ENCODE results near the gene GYS2. TPM values are rescaled to one million over a fixed set of nuclear protein-coding genes. Genes with fewer than 3 reads are reported as not detected.
"Not testable (repeated sequence)": the region's sequence is repeated elsewhere in the genome, so short reads cannot be mapped to it uniquely, and the experiment has no call there.

The GYS2 gene
- total RNA-seq, 2 experiments from 2014 or later = 0.22 TPM; not detected in 1

- Histone ChIP-seq H3K36me3 (ENCODE audit: insufficient read depth, low read length) (peaks cover 96% of the 10 kb centered on the region), H3K4me1 (ENCODE audit: insufficient read depth, low read length) (peaks cover 33% of the 10 kb centered on the region), H3K27me3 (ENCODE audit: control insufficient read depth in 1 of 2, insufficient read depth in 2 of 2, low read length in 2 of 2) (no peaks in the 10 kb centered on the region), H3K9me3 (ENCODE audit: control insufficient read depth in 1 of 2, insufficient read depth in 1 of 2, low read length in 2 of 2) (no peaks in the 10 kb centered on the region), H3K4me3 (ENCODE audit: low read length) (no peak overlapping the region), H3K27ac (ENCODE audit: low read depth in 1 of 2, low read length in 2 of 2) (no peak overlapping the region)
- no peaks in the 10 kb centered on the region for H3K9me3 Mint-ChIP-seq
- no peaks in the 10 kb centered on the region for H3K27me3 Mint-ChIP-seq
- H3K4me1 Mint-ChIP-seq (ENCODE audit: low read depth) = peaks cover 97% of the 10 kb centered on the region
- DNase-seq (no peak), ATAC-seq (ENCODE audit: poor library complexity) (no peak)
- peak overlapping the region; percentile 28 for H3K27ac Mint-ChIP-seq
- TF ChIP-seq, protein P1, sequence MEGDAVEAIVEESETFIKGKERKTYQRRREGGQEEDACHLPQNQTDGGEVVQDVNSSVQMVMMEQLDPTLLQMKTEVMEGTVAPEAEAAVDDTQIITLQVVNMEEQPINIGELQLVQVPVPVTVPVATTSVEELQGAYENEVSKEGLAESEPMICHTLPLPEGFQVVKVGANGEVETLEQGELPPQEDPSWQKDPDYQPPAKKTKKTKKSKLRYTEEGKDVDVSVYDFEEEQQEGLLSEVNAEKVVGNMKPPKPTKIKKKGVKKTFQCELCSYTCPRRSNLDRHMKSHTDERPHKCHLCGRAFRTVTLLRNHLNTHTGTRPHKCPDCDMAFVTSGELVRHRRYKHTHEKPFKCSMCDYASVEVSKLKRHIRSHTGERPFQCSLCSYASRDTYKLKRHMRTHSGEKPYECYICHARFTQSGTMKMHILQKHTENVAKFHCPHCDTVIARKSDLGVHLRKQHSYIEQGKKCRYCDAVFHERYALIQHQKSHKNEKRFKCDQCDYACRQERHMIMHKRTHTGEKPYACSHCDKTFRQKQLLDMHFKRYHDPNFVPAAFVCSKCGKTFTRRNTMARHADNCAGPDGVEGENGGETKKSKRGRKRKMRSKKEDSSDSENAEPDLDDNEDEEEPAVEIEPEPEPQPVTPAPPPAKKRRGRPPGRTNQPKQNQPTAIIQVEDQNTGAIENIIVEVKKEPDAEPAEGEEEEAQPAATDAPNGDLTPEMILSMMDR (IDR thresholded peaks at IDR 0.05) = no peak
- CTCF ChIA-PET = interaction anchor here (1.1 to 1.9 kb wide), 2 partner anchors 9 to 31 kb away, joined by 3 to 7 read pairs; partner anchors contain the start of gene LDHB
- peak overlapping the region; percentile 16 for H3K4me3 Mint-ChIP-seq
- POLR2A ChIA-PET = interaction anchor here (0.9 to 3.9 kb wide), 5 partner anchors 8 to 36 kb away, joined by 3 to 53 read pairs (median 5); partner anchors contain the start of gene LDHB
- intact Hi-C loops (cut with DNase I, micrococcal nuclease) = no loop called here
- peaks cover 99% of the 10 kb centered on the region for H3K36me3 Mint-ChIP-seq (ENCODE audit: low read depth)
These were observed 44.4 kb upstream of the GYS2 start for GRCh38 chr12:21649034-21649433.

GRCh38 chr12:21648378-21648777 lies 43.7 kb upstream of the GYS2 start:
- Histone ChIP-seq H3K27ac (ENCODE audit: low read depth in 1 of 2, low read length in 2 of 2) (no peak overlapping the region), H3K9me3 (ENCODE audit: control insufficient read depth in 1 of 2, insufficient read depth in 1 of 2, low read length in 2 of 2) (no peaks in the 10 kb centered on the region), H3K27me3 (ENCODE audit: control insufficient read depth in 1 of 2, insufficient read depth in 2 of 2, low read length in 2 of 2) (no peaks in the 10 kb centered on the region), H3K4me3 (ENCODE audit: low read length) (no peak overlapping the region), H3K4me1 (ENCODE audit: insufficient read depth, low read length) (peaks cover 34% of the 10 kb centered on the region), H3K36me3 (ENCODE audit: insufficient read depth, low read length) (peaks cover 96% of the 10 kb centered on the region)
- no peak for DNase-seq
- ChIA-PET POLR2A (interaction anchor here (1.3 to 3.9 kb wide), 5 partner anchors 9 to 35 kb away, joined by 3 to 53 read pairs (median 5); partner anchors contain the start of gene LDHB), CTCF (interaction anchor here (1.1 to 1.9 kb wide), 2 partner anchors 10 to 32 kb away, joined by 3 to 7 read pairs; partner anchors contain the start of gene LDHB)
- TF ChIP-seq, protein P1 (IDR thresholded peaks at IDR 0.05) = no peak
- Mint-ChIP-seq H3K36me3 (ENCODE audit: low read depth) (peaks cover 99% of the 10 kb centered on the region), H3K27me3 (no peaks in the 10 kb centered on the region), H3K27ac (peak overlapping the region; percentile 28), H3K4me3 (peak overlapping the region; percentile 46), H3K9me3 (no peaks in the 10 kb centered on the region), H3K4me1 (ENCODE audit: low read depth) (peaks cover 97% of the 10 kb centered on the region)
- intact Hi-C loops (cut with DNase I, micrococcal nuclease) = no loop called here
- no peak for ATAC-seq (ENCODE audit: poor library complexity)

DNA sequence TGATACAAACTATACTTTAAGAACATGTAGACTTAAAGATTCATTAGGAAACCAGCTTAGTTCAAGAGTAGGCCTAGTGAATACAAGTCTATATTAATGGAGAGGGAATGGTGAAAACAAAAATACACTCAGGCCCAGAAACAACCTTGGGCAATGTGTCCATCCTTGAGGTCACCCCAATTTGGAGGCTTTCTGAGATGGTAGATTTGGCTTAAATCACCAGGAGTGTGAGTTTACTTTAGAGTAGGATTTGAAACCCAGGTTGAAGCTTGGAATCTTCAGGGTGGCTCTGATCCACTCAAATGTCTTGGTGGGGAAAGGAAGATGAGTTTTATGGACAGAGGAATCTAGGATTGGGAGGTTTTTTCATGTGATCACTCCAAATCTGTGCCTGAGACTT lies 42.5 kb upstream of the GYS2 start:
- H3K27ac Mint-ChIP-seq = peak overlapping the region; percentile 84
- peak overlapping the region; percentile 12 for H3K4me3 Mint-ChIP-seq
- H3K27ac ChIP-seq (ENCODE audit: low read depth in 1 of 2, low read length in 2 of 2) = no peak overlapping the region
- POLR2A ChIA-PET = interaction anchor here (1.1 to 3.9 kb wide), 3 partner anchors 10 to 19 kb away, joined by 3 to 53 read pairs (median 3); partner anchors contain the start of gene LDHB
- no peaks in the 10 kb centered on the region for H3K27me3 Mint-ChIP-seq
- TF ChIP-seq, protein P1 (IDR thresholded peaks at IDR 0.05) = no peak
- H3K4me1 Mint-ChIP-seq (ENCODE audit: low read depth) = peaks cover 97% of the 10 kb centered on the region
- intact Hi-C loops (cut with DNase I, micrococcal nuclease) = no loop called here
- H3K9me3 ChIP-seq (ENCODE audit: control insufficient read depth in 1 of 2, insufficient read depth in 1 of 2, low read length in 2 of 2) = no peaks in the 10 kb centered on the region
- no peaks in the 10 kb centered on the region for H3K9me3 Mint-ChIP-seq
- H3K4me3 ChIP-seq (ENCODE audit: low read length) = no peak overlapping the region
- CTCF ChIA-PET = interaction anchor here (1.3 kb wide), 1 partner anchor 33 kb away, joined by 7 read pairs; no protein-coding TSS in a partner anchor
- H3K27me3 ChIP-seq (ENCODE audit: control insufficient read depth in 1 of 2, insufficient read depth in 2 of 2, low read length in 2 of 2) = no peaks in the 10 kb centered on the region
- no peak for ATAC-seq (ENCODE audit: poor library complexity)
- DNase-seq = no peak
- H3K4me1 ChIP-seq (ENCODE audit: insufficient read depth, low read length) = peaks cover 35% of the 10 kb centered on the region
- H3K36me3 ChIP-seq (ENCODE audit: insufficient read depth, low read length) = peaks cover 96% of the 10 kb centered on the region
- H3K36me3 Mint-ChIP-seq (ENCODE audit: low read depth) = peaks cover 99% of the 10 kb centered on the region

- H3K27ac ChIP-seq (ENCODE audit: low read depth in 1 of 2, low read length in 2 of 2); H3K27me3 Mint-ChIP-seq; intact Hi-C loops (cut with DNase I, micrococcal nuclease); H3K9me3 ChIP-seq (ENCODE audit: control insufficient read depth in 1 of 2, insufficient read depth in 1 of 2, low read length in 2 of 2); CTCF ChIA-PET; H3K9me3 Mint-ChIP-seq; H3K4me3 ChIP-seq (ENCODE audit: low read length); ATAC-seq (ENCODE audit: poor library complexity); DNase-seq; H3K27me3 ChIP-seq (ENCODE audit: control insufficient read depth in 1 of 2, insufficient read depth in 2 of 2, low read length in 2 of 2): not testable (repeated sequence)
- Mint-ChIP-seq H3K4me3 (peak overlapping the region; percentile 36), H3K36me3 (ENCODE audit: low read depth) (peaks cover 99% of the 10 kb centered on the region), H3K4me1 (ENCODE audit: low read depth) (peaks cover 95% of the 10 kb centered on the region), H3K27ac (peak overlapping the region; percentile 84)
- peaks cover 94% of the 10 kb centered on the region for H3K36me3 ChIP-seq (ENCODE audit: insufficient read depth, low read length)
- POLR2A ChIA-PET = interaction anchor here (1.2 kb wide), 1 partner anchor 31 kb away, joined by 3 read pairs; no protein-coding TSS in a partner anchor
- H3K4me1 ChIP-seq (ENCODE audit: insufficient read depth, low read length) = peaks cover 31% of the 10 kb centered on the region
These were observed 40.4 kb upstream of the GYS2 start for GRCh38 chr12:21645041-21645500.

Measured in CD4-positive, alpha-beta T cell (primary cell).